ENCODE data around the gene AGAP1.

AGAP1 gene

DNA sequence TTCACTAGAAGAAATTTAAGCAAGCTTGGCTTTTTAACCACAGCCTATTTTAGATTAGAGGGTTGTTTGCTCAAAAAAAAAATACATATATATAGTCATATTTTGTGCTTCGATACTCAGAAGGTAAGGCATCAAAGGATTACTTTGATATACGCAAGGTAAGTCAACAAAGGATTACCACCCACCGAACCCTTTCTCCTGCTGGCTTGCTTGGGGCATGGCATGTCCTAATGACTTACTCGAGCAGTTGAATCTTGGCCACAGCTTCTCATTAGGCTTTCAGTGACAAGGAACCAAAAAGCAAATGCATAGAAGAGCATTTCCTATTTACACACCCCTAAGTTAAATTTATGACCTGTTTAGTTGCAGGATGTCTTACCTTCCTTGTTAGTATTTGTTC is 295.7 kb downstream of the AGAP1 start:
- no peak for DNase-seq (ENCODE audit: low read depth in 2 of 2, low spot score in 1 of 2)

DNA sequence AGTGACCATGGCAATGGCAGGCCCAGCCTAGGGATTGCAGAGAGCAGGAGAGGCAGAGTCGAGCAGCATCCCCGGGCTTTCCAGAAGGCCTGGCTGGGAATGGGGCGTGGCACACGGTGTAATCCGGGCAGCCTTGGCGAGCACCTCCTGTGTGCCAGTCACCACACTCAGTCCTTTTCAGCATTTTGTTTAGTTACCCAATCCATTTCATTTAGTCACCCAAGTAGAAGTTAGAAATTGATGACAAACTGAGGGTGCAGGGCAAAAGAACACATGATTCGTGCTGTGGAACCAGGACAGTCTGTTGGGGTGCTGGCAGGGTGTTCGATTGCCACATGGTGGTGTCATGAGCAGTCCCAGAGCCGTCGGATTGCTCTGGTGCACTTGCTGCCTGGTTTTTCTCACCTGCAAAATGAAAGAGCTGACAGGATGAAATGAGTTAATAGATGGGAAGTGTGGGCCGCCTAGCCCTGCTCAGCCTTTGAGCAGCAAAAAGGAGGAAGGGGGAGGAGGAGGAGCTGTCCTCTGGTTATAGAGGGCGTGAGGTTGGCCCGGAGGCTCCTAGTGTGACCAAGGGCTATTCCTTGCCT is 299.4 kb downstream of the AGAP1 start:
- DNase-seq (ENCODE audit: low read depth in 2 of 2, low spot score in 1 of 2), result no peak

DNA sequence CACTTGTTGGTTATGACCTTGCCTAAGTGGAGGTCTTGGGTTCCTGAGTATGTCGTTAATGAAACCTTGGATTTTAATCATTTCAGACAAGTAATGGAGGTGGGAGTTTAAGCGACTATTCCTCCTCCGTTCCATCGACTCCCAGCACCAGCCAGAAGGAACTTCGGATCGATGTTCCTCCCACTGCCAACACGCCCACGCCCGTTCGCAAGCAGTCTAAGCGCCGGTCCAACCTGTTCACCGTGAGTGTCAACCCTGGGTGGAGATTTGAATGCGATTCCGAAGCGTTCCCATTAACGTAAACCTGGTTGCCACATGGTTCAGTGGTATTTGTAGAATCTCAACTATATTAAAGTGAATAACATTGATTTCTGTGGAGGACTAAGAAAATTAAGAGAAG is 305.4 kb downstream of the AGAP1 start:
- DNase-seq (ENCODE audit: low read depth in 2 of 2, low spot score in 1 of 2), result no peak

DNA sequence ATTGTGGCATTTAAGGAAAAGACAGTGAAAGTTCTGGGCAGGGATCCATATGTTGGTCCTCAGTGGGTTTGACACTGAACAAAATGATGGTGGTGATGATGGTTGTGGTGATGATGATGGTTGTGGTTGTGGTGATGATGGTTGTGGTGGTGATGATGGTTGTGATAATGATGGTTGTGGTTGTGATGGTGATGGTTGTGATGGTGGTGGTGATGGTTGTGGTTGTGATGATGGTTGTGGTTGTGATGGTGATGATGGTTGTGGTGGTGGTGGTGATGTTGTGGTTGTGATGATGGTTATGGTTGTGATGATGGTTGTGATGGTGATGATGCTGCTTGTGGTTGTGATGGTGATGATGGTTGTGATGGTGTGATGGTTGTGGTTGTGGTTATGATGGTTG is 308.7 kb downstream of the AGAP1 start:
- DNase-seq (ENCODE audit: low read depth in 2 of 2, low spot score in 1 of 2), result no peak

DNA sequence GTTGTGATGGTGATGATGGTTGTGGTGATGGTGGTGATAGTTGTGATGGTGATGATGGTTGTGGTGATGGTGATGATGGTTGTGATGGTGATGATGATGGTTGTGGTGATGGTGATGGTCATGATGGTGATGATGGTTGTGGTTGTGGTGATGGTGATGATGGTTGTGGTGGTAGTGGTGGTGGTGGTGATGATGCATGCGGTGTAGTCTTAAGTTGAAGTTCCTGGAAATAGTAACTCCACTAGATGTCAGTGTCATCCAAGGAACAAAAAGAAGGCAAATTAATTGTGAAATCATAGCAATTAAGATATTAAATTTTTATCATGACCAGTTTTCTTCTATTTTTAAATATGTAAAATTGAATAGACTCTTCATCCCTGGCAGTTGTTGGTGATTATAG is 309.2 kb downstream of the AGAP1 start:
- no peak for DNase-seq (ENCODE audit: low read depth in 2 of 2, low spot score in 1 of 2)

DNA sequence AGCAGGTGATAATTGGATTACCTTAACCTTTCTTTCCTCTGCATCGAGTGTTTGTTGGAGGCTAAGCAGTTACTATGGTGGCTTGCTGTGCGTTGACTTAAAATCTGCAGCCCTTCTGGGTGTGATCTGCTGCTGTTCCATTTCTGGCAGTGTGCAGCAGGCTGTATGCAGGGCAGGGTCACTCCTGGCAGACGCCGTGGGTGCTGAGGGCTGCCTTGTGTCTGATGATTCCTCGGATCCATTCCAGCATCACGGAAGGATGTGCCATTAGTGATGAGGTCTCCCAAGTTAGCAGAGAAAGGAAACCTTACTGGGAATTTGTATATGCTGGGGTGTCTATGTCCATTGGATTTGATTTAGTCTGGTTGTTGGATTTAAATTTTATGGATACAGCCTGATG is 310.8 kb downstream of the AGAP1 start:
- no peak for DNase-seq (ENCODE audit: low read depth in 2 of 2, low spot score in 1 of 2)

DNA sequence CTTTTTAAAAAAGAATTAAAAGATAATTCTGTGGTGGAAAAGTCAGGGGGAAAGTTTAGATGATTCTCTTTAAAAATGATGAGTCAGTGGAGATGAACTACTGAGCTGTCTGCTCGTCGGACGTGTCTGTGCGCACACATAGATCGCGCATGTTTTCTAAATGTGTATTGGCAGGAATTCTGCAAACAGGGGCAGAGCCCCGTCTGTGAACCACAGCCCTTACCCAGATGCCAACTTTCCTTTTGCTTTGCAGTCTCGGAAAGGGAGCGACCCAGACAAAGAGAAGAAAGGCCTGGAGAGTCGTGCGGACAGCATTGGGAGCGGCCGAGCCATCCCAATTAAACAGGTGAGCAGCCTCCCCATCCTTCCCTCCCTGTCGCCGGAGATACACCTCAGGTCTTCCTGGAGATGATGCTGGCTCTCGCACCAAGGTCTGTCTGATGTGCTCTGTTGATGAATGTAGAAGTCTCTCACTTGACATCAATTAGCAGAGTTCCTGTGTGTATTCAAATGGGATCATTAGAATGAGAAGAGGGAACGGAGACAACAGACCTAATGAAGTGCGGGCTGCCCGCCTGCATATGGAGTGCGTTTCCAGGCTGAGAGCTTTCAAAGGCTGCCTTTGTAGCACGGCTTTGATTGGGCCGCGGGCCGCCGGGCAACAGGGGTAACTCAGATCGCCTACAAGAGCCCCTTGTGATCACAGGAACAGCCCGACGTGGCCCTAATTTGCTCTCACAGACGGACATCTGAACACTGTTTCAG is 313.3 kb downstream of the AGAP1 start:
- no peak for DNase-seq (ENCODE audit: low read depth in 2 of 2, low spot score in 1 of 2)

DNA sequence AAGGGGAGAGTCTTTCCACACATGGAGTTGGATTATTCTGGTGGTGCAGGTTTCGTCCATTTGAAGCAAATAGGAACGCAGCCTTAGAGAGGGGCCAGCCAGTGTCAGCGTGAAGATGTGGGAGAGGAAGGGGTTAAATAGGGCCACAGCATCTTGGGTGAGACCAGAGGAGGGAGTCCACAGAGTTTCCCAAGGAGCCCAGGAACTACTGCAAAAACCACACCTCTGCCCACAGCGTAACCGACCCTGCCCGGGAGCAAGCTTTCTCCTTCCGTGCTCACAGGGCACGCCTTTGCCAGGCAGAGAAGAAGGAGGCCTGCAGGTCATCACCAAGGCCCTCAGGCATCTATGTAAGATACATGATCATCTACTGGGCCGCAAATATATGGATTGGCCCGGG is 314.5 kb downstream of the AGAP1 start:
- no peak for DNase-seq (ENCODE audit: low read depth in 2 of 2, low spot score in 1 of 2)

DNA sequence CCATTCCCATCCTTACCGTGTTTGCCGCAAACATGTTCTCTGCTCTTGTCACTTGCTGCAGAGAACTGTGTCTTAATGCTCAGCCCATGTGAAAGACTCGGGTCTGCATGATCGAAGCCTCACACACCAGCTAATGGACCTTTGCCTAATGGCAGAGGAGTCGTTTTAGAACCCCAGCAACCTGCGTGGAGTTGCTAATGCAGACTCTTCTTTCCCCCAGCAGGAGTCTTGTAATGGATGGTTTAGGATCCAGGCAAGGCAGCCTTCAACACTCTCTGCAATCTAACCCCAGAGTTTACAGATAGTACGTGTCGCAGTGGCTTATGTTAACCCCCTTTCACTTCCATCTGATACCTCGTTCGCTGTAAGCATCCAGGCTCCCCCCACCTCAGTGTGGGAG is 316.4 kb downstream of the AGAP1 start:
- no peak for DNase-seq (ENCODE audit: low read depth in 2 of 2, low spot score in 1 of 2)

DNA sequence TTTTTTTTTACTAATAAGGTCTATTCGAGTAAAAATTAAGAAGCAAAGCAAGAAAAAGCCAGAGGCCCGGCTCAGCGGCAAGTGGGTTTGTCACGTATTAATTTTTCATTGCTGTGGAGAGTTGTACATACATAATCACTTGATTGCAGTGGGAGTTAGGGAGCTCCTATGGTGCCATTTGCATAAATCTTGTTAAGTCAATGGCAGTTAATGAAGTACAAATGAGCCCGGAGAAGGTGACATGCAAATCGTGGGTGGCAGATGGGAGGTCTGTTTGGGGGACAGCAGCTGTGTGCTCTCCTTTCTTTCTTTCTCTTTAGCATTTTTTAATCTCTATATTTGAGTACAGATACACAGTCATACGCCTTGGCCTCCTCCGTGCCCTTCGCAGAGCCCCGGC is 317.0 kb downstream of the AGAP1 start:
- no peak for DNase-seq (ENCODE audit: low read depth in 2 of 2, low spot score in 1 of 2)

DNA sequence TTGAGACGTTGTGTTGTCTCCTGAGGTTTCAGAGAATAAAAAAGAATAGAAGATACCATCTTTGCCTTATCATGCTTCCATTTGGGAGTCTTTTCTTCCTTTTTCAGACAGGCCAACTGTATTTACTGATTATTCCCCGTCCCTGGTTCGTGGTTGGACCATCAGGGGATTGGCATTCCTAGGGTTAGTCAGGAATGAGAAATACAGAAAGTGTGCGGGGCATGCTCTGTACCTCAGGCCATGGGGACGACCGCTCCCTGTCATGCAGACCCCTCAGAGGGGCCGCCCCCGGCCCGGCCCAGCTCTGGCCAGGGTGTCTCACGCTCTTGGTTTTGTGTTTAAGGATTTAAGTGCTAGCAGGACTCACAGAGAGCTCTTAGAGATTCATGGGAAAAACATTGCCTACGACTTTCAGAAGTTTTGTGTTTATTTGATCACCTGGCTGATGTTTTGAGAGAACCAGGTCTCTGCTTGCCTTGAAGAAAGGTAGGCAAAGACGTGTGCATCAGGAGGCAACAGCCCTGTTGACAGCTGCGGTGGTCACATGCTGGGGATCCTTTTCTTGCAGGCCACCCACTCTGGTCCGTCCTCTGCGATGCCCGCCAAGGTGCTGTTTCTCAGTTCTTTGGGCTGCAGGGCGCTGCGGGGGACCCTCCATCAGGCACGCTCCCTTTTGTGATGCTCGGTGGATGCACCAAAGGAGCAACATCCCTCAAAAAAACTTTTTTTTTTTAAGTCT is 317.8 kb downstream of the AGAP1 start:
- DNase-seq (ENCODE audit: low read depth in 2 of 2, low spot score in 1 of 2), result no peak

DNA sequence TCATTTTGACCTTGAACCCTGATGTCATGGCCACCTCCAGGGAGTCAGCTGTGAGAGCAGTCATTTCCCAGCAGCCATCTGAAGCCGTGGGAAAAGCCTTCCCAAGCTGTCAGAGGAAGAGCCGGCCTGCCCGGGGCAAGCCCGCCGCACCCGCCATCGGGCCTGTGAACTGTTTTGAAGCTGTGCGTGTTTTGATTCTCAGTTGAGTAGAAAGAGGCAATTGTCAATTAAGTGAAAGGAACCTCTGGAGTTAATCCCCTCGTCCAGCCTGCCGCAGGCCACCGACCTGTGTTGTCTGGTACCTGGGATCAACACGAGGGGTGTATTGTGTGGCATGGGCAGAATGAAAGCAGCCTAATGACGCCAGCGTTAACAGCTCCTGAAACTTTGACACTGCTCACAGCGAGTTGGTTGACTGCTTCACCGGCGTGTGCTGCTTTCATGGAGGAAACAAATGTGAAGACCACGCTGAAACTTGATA is 318.4 kb downstream of the AGAP1 start:
- DNase-seq (ENCODE audit: low read depth in 2 of 2, low spot score in 1 of 2), result no peak

DNA sequence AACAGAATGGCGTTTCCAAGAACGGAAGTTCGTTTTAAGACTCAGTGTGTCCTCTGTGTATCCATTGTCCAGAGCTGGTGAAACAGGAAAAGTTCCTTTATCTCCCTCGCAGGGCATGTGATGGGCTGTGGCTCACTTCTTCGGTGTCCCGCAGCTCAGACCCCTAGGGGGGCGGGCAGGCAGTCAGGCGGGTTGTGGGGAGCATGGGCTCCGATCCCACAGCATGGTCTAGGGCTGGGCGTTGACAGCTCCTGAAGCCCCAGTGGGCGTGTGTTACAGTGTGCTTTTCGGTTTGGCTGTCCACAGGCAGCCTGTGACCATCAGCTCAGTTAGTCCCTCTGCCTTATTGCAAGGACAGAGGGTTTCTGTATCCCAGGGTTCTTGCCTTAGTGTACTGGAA is 319.6 kb downstream of the AGAP1 start:
- no peak for DNase-seq (ENCODE audit: low read depth in 2 of 2, low spot score in 1 of 2)

DNA sequence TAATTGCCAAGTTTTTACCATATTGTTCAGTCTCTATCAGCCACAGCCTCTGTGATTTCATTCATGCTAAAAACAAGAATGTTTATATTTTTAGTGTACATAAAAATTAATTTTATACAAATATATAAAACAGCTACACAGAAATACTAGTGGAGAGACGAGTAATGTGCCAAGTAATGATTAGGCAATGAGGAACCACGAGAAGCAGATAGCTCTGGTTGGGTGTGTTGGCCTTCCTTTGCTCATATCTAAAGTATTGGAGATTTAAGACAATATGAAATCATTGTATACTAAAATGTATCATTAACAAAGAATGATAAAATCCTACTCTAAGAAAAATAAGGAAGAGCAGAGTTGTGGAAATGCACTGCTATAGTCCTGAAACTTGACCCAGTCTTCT is 326.7 kb downstream of the AGAP1 start:
- DNase-seq (ENCODE audit: low read depth in 2 of 2, low spot score in 1 of 2), result no peak

DNA sequence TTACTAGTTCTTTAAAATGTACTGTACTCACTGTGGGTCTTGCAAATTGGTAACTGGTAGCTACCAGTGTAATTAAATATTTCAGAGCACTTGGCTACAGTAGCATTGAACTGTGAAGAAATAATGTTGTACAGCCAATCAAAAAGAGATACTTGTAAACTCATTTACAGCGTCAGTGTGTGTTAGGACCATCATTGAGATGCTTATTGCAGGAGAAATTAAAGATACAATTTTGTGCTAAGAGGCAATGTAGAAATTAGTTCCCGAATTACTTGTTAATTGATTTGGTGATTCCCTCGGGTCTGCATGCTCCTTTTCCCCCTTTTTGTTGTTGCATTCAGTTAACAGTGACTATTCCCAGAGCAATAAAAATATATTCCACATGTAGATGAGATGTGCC is 330.5 kb downstream of the AGAP1 start:
- DNase-seq (ENCODE audit: low read depth in 2 of 2, low spot score in 1 of 2), result no peak

DNA sequence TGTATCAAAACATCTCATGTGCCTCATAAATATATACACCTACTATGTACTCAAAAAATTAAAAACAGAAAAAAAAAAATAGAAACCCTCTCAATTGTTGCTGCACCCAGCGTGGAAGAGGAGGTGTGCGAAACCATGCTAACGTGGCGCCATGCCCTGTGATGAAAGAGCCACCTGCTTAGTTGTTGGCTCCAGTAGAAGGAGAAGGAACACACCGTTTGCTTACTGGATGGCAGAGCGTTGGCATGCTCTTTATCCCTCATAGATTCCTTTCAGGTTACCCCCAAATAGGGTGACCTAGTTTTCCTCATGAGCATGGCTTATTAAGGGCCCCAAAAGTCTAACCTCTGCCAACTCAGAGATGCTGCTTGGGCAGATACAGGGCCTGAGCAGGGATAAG is 332.1 kb downstream of the AGAP1 start:
- DNase-seq (ENCODE audit: low read depth in 2 of 2, low spot score in 1 of 2), result no peak

DNA sequence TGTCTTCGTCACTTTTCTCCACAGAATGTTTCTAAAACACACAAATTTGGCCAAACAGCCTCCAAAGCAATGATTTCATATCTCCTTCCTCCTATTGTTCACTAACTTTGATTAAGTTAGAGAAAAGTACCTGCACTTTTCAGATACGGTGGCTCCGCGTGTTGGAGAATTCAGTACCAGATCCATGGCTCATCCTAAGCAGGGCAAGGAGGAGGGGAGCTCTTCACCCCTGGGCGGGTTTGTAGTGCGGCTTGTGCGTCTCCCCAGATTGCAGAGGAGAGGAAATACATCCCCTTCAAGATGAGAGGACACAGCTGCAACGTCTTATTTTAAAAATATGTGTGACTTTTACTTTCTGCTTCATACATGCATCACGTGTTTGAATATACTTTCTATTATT is 333.0 kb downstream of the AGAP1 start:
- no peak for DNase-seq (ENCODE audit: low read depth in 2 of 2, low spot score in 1 of 2)

DNA sequence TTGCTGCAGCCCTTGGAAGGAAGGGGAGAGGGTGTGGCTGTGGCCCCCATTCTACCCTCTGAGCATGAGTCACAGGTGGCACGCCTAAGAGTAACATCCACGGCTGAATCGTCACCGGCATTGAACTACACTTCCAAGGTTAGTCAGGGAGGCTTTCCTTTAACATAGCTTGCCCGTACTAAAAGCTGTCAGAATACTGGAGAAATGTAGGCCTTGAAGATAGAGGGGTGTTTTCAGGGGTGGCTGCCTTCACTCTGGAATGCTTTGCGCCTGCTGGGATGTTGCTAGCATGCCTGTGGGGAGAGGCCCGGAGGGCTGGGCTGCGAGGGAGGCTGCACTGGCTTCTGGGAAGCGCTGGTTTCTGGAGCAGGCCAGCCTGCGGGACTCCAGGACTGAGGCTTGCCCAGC is 333.7 kb downstream of the AGAP1 start:
- no peak for DNase-seq (ENCODE audit: low read depth in 2 of 2, low spot score in 1 of 2)

DNA sequence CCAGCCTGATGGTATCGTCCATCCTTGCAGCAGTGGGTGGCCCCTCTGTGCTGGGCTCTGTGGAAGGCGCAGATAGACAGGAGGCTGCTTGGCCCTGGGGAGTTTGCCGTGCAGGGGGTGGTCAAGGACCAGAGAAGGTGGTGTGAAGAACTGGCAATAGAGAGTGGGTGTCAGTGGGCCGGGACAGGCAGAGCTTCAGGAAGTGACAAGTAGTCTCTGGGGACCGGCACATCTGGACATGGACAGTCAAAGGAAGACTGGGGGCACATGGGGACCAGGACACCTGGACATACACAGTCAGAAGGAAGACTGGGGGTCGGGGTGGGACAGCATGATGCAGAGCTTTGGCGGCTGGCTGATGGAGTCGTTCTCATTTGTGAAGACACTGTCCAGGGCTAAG is 335.9 kb downstream of the AGAP1 start:
- no peak for DNase-seq (ENCODE audit: low read depth in 2 of 2, low spot score in 1 of 2)

DNA sequence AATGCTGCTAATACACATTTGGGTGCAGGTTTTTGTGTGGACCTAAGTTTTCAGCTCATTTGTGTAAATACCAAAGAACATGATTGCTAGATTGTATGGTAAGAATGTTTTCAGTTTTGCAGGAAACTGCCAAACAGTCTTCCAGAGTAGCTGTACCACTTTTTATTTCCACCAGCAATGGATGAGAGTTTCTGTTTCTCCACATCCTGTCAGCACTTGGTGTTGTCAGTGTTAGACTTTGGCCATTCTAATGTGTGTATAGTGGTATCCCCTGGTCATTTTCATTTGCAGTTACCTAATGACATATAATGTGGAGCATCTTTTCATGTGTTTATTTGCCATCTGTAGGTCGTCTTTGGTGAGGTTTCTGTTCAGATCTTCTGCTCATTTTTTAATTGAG is 337.9 kb downstream of the AGAP1 start:
- DNase-seq (ENCODE audit: low read depth in 2 of 2, low spot score in 1 of 2), result no peak

DNA sequence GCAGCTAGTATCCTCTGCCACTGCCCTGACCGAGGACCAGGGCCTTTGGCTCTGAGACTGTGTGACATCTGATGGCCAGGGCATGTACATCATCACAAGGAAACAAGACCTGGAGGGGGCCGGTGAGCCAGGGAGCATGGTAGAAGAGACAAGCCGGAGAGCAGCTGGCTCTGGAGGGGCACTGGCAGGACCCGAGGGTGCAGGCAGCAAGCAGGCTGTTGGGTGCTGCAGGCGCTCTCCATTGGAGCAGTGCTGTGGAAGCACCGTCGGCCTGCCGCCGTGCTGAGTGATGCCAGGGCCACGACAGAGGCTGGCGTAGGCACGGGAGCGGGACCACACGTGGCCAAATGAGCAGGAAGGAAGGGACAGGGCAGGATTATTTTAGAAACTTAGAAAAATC is 339.1 kb downstream of the AGAP1 start:
- no peak for DNase-seq (ENCODE audit: low read depth in 2 of 2, low spot score in 1 of 2)

DNA sequence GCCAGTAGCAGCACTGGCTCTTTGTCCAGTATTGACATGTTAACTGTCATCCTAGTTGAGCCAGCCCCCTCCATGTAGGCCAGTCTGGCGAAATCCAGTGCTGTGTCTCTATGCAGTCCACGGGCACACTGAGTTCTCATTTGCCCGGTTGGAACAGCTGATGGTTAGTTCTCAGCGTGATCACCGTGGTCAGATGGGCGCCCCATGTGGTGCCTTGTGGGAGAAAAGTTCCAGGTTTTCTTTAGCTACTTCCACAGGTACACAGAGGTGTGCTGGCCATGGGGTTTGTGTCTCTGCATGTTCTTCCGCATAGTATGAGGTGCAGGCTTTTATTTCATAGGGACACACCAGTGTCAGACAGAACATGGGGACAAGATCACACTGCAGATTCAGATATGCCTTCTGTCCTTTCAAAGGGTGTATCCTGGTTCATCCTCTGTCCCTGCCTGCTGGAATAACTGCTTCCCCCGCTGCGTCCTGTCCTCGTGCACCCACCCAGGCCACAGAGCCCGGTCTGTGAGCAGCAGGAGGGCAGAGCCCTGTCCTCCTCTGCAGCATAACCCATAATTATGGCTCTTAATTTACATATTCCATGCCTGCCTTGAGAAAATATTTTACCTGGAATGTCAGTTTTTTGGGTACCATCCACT is 340.3 kb downstream of the AGAP1 start:
- DNase-seq (ENCODE audit: low read depth in 2 of 2, low spot score in 1 of 2), result no peak
